ENCODE measurements around the gene PPP3CA. TPM values are rescaled to one million over a fixed set of nuclear protein-coding genes. Genes with fewer than 3 reads are reported as not detected.

Gene PPP3CA
- total RNA-seq, 1 experiment from 2014 or later: 133 TPM

GRCh38 chr4:101329592-101329991 lies 17.7 kb downstream of the PPP3CA start:
- no peak overlapping the region for H3K27ac ChIP-seq (ENCODE audit: low read depth, low read length)
- POLR2A ChIA-PET: no interaction called here
- H3K27me3 ChIP-seq (ENCODE audit: insufficient read depth, low read length): no peaks in the 10 kb centered on the region
- CTCF ChIA-PET: no interaction called here
- intact Hi-C loops (cut with micrococcal nuclease): no loop called here
- no peak overlapping the region for H3K4me2 ChIP-seq (ENCODE audit: low read length)
- H3K36me3 ChIP-seq (ENCODE audit: control insufficient read depth in 1 of 2, insufficient read depth in 2 of 2, low read length in 2 of 2): no peaks in the 10 kb centered on the region
- no peak overlapping the region for H3K9ac ChIP-seq (ENCODE audit: low read length)
- peaks cover 0 to 2% of the 10 kb centered on the region in 2 experiments; a peak in 1 of 4 replicates for H3K4me1 ChIP-seq (ENCODE audit: control insufficient read depth in 1 of 2, insufficient read depth in 2 of 2, low read length in 2 of 2)
- ATAC-seq: no peak
- H2AFZ ChIP-seq (ENCODE audit: low read depth, low read length, poor library complexity, severe bottlenecking): no peak overlapping the region
- H3K79me2 ChIP-seq (ENCODE audit: insufficient read depth, low read length): peaks cover 100% of the 10 kb centered on the region
- DNase-seq (ENCODE audit: low read depth, low spot score): no peak
- H4K20me1 ChIP-seq (ENCODE audit: insufficient read depth): peaks cover 3% of the 10 kb centered on the region; the same call in 1 of the 2 replicates
- no TSS peak for BruUV-seq (replicated peaks)
- H3K9me3 ChIP-seq (ENCODE audit: control insufficient read depth in 1 of 2, insufficient read depth in 1 of 2, low read depth in 1 of 2, low read length in 2 of 2): no peaks in the 10 kb centered on the region
- H3K9me2 ChIP-seq (ENCODE audit: insufficient read depth): no peaks in the 10 kb centered on the region
- RAD21 ChIA-PET (ENCODE audit: low non-redundant PET in 1 of 2, low total read pairs in 2 of 2, uncharacterized antibody in 2 of 2, unreplicated experiment in 2 of 2): no interaction called here
- no peak for TF ChIP-seq EGR1 (IDR thresholded peaks at IDR 0.05; ENCODE audit: low read depth)
- no peak for TF ChIP-seq ZBTB33 (IDR thresholded peaks at IDR 0.05; ENCODE audit: extremely low read depth, insufficient replicate concordance, low read length)
- TF ChIP-seq FOSL1 (IDR thresholded peaks at IDR 0.05; ENCODE audit: low read depth): no peak
- no peak for TF ChIP-seq CTCF (IDR thresholded peaks at IDR 0.05 in 2 of 3, conservative IDR thresholded peaks at IDR 0.05 in 1 of 3; ENCODE audit: borderline replicate concordance in 1 of 3, insufficient read depth in 1 of 3, low read depth in 2 of 3, low read length in 2 of 3)
- no peak for TF ChIP-seq ATF3 (IDR thresholded peaks at IDR 0.05)
- TF ChIP-seq JUND (IDR thresholded peaks at IDR 0.05): no peak
- TF ChIP-seq SRF (IDR thresholded peaks at IDR 0.05; ENCODE audit: low read depth): no peak
- no peak for TF ChIP-seq SIN3A (IDR thresholded peaks at IDR 0.05; ENCODE audit: low read depth)
- TF ChIP-seq YY1 (IDR thresholded peaks at IDR 0.05; ENCODE audit: extremely low read depth, insufficient replicate concordance, low read depth, low read length): no peak
- TF ChIP-seq RAD21 (IDR thresholded peaks at IDR 0.05; ENCODE audit: low read depth): no peak
- TF ChIP-seq EZH2 (IDR thresholded peaks at IDR 0.05): no peak
- no peak for TF ChIP-seq ZNF274 (IDR thresholded peaks at IDR 0.05; ENCODE audit: low read depth, low read length)
- TF ChIP-seq EZH2phosphoT487 (IDR thresholded peaks at IDR 0.05; ENCODE audit: borderline replicate concordance): no peak
- TF ChIP-seq MAX (IDR thresholded peaks at IDR 0.05): no peak
- no peak for TF ChIP-seq REST (IDR thresholded peaks at IDR 0.05; ENCODE audit: low read depth)
- TF ChIP-seq ZFX (IDR thresholded peaks at IDR 0.05): no peak
- TF ChIP-seq SP1 (IDR thresholded peaks at IDR 0.05; ENCODE audit: low read depth): no peak
- no peak for TF ChIP-seq POLR2AphosphoS5 (IDR thresholded peaks at IDR 0.05; ENCODE audit: low read depth, low read length)
- H3K4me3 ChIP-seq (replicated peaks in 1 of 2; ENCODE audit: low read depth in 1 of 2, low read length in 2 of 2): no peak overlapping the region

Measured in HCT116 (cell line).